ENCODE data around the gene PKP2. TPM values are rescaled to one million over a fixed set of nuclear protein-coding genes. Genes with fewer than 3 reads are reported as not detected.
"Not testable (repeated sequence)": the region's sequence is repeated elsewhere in the genome, so short reads cannot be mapped to it uniquely, and the experiment has no call there.

PKP2 gene
- total RNA-seq, 2 experiments from 2014 or later, result not detected

- CTCF ChIA-PET (ENCODE audit: unreplicated experiment), result no interaction called here
- Histone ChIP-seq H3K27ac (ENCODE audit: low read depth, low read length, poor library complexity, severe bottlenecking) (no peak overlapping the region), H3K4me3 (ENCODE audit: low read depth, low read length, poor library complexity, severe bottlenecking) (no peak overlapping the region), H3K79me2 (ENCODE audit: insufficient read depth, low read depth, low read length) (no peaks in the 10 kb centered on the region), H3K9me2 (ENCODE audit: insufficient read depth, low read length) (no peaks in the 10 kb centered on the region), H3K36me3 (ENCODE audit: insufficient read depth, low read length) (no peaks in the 10 kb centered on the region), H3K9me3 (ENCODE audit: low read length) (no peaks in the 10 kb centered on the region), H4K20me1 (ENCODE audit: insufficient read depth, low read length) (no peaks in the 10 kb centered on the region), H3K4me1 (ENCODE audit: insufficient read depth, low read length, poor library complexity, severe bottlenecking) (no peaks in the 10 kb centered on the region), H3K4me2 (ENCODE audit: low read length) (no peak overlapping the region), H2AFZ (ENCODE audit: low read length) (no peak overlapping the region)
- no peak for DNase-seq (ENCODE audit: low spot score)
- no TSS peak for BruUV-seq (replicated peaks)
- intact Hi-C loops (cut with micrococcal nuclease; ENCODE audit: unreplicated experiment), result no loop called here
- no peak for TF ChIP-seq EZH2phosphoT487 (IDR thresholded peaks at IDR 0.05; ENCODE audit: borderline replicate concordance, low read depth, low read length)
- no peak for TF ChIP-seq CTCF (conservative IDR thresholded peaks at IDR 0.05; ENCODE audit: low read length)
- POLR2A ChIA-PET, result no interaction called here
Observed at GRCh38 chr12:32876004-32876403, 20.6 kb downstream of the PKP2 start.

- CTCF ChIA-PET (ENCODE audit: unreplicated experiment), result no interaction called here
- Histone ChIP-seq H3K4me1 (ENCODE audit: insufficient read depth, low read length, poor library complexity, severe bottlenecking) (no peaks in the 10 kb centered on the region), H3K79me2 (ENCODE audit: insufficient read depth, low read depth, low read length) (no peaks in the 10 kb centered on the region), H3K4me3 (ENCODE audit: low read depth, low read length, poor library complexity, severe bottlenecking) (no peak overlapping the region), H3K4me2 (ENCODE audit: low read length) (no peak overlapping the region), H4K20me1 (ENCODE audit: insufficient read depth, low read length) (no peaks in the 10 kb centered on the region), H2AFZ (ENCODE audit: low read length) (no peak overlapping the region), H3K9me2 (ENCODE audit: insufficient read depth, low read length) (no peaks in the 10 kb centered on the region), H3K36me3 (ENCODE audit: insufficient read depth, low read length) (no peaks in the 10 kb centered on the region), H3K9me3 (ENCODE audit: low read length) (no peaks in the 10 kb centered on the region), H3K27ac (ENCODE audit: low read depth, low read length, poor library complexity, severe bottlenecking) (no peak overlapping the region)
- POLR2A ChIA-PET, result no interaction called here
- TF ChIP-seq EZH2phosphoT487 (IDR thresholded peaks at IDR 0.05; ENCODE audit: borderline replicate concordance, low read depth, low read length), result no peak
- no peak for TF ChIP-seq CTCF (conservative IDR thresholded peaks at IDR 0.05; ENCODE audit: low read length)
- BruUV-seq (replicated peaks), result no TSS peak
- intact Hi-C loops (cut with micrococcal nuclease; ENCODE audit: unreplicated experiment), result no loop called here
- DNase-seq (ENCODE audit: low spot score), result no peak
Observed at GRCh38 chr12:32874975-32875374, 21.6 kb downstream of the PKP2 start.

- H4K20me1 ChIP-seq (ENCODE audit: insufficient read depth, low read length), result no peaks in the 10 kb centered on the region
- no peaks in the 10 kb centered on the region for H3K9me2 ChIP-seq (ENCODE audit: insufficient read depth, low read length)
- no peaks in the 10 kb centered on the region for H3K36me3 ChIP-seq (ENCODE audit: insufficient read depth, low read length)
- H3K4me2 ChIP-seq (ENCODE audit: low read length), result no peak overlapping the region
- H2AFZ ChIP-seq (ENCODE audit: low read length), result no peak overlapping the region
- POLR2A ChIA-PET, result no interaction called here
- H3K4me3 ChIP-seq (ENCODE audit: low read depth, low read length, poor library complexity, severe bottlenecking), result no peak overlapping the region
- no peak overlapping the region for H3K27ac ChIP-seq (ENCODE audit: low read depth, low read length, poor library complexity, severe bottlenecking)
- no peaks in the 10 kb centered on the region for H3K79me2 ChIP-seq (ENCODE audit: insufficient read depth, low read depth, low read length)
- intact Hi-C loops (cut with micrococcal nuclease; ENCODE audit: unreplicated experiment), result no loop called here
- no peaks in the 10 kb centered on the region for H3K4me1 ChIP-seq (ENCODE audit: insufficient read depth, low read length, poor library complexity, severe bottlenecking)
- no TSS peak for BruUV-seq (replicated peaks)
- DNase-seq (ENCODE audit: low spot score), result no peak
- TF ChIP-seq CTCF (conservative IDR thresholded peaks at IDR 0.05; ENCODE audit: low read length), result no peak
- TF ChIP-seq EZH2phosphoT487 (IDR thresholded peaks at IDR 0.05; ENCODE audit: borderline replicate concordance, low read depth, low read length), result no peak
- CTCF ChIA-PET (ENCODE audit: unreplicated experiment), result no interaction called here
- no peaks in the 10 kb centered on the region for H3K9me3 ChIP-seq (ENCODE audit: low read length)
Observed at GRCh38 chr12:32874078-32874477, 22.5 kb downstream of the PKP2 start.

- H3K36me3 ChIP-seq (ENCODE audit: insufficient read depth, low read length); H3K4me2 ChIP-seq (ENCODE audit: low read length); H3K4me3 ChIP-seq (ENCODE audit: low read depth, low read length, poor library complexity, severe bottlenecking); H3K9me2 ChIP-seq (ENCODE audit: insufficient read depth, low read length); H3K79me2 ChIP-seq (ENCODE audit: insufficient read depth, low read depth, low read length); H3K4me1 ChIP-seq (ENCODE audit: insufficient read depth, low read length, poor library complexity, severe bottlenecking); H2AFZ ChIP-seq (ENCODE audit: low read length); intact Hi-C loops (cut with micrococcal nuclease; ENCODE audit: unreplicated experiment); H4K20me1 ChIP-seq (ENCODE audit: insufficient read depth, low read length); CTCF ChIA-PET (ENCODE audit: unreplicated experiment); BruUV-seq (replicated peaks); POLR2A ChIA-PET; H3K27ac ChIP-seq (ENCODE audit: low read depth, low read length, poor library complexity, severe bottlenecking); H3K9me3 ChIP-seq (ENCODE audit: low read length); DNase-seq (ENCODE audit: low spot score): not testable (repeated sequence)
Observed at GRCh38 chr12:32872416-32872815, 24.2 kb downstream of the PKP2 start.

Data from OCI-LY7 (cell line).